Nephron progenitor cell (in vitro differentiated cells): Measurements from ENCODE around the gene NRBF2.
A peak's percentile ranks its signal among the peaks of the same experiment; 100 is the strongest.

Experiments used
- DNase-seq: peaks from one replicate; pipeline ENCODE4 v3.0.0; 2021
- H3K27ac Mint-ChIP-seq: 2 replicates; pipeline ENCODE4 v1.8.0; 2021; ENCODE audit warnings: mild to moderate bottlenecking, moderate library complexity, mixed read lengths
- H3K27me3 Mint-ChIP-seq: 2 replicates; pipeline ENCODE4 v1.8.0; 2021; ENCODE audit warnings: mild to moderate bottlenecking, low read depth, mixed read lengths; ENCODE audit not compliant: poor library complexity
- H3K36me3 Mint-ChIP-seq: 2 replicates; pipeline ENCODE4 v1.8.0; 2021; ENCODE audit warnings: low read depth, mixed read lengths
- H3K4me1 Mint-ChIP-seq: 2 replicates; pipeline ENCODE4 v1.8.0; 2021; ENCODE audit warnings: mixed read lengths
- H3K4me3 Mint-ChIP-seq: 2 replicates; pipeline ENCODE4 v1.8.0; 2021; ENCODE audit warnings: mild to moderate bottlenecking, moderate library complexity, mixed read lengths
- H3K9me3 Mint-ChIP-seq: 2 replicates; pipeline ENCODE4 v1.8.0; 2021; ENCODE audit warnings: mild to moderate bottlenecking, moderate library complexity, mixed read lengths
- TF ChIP-seq, protein P1 (sequence below): fragments of 200-600 bp; sonication (generic); IDR thresholded peaks from 2 replicates; pipeline ENCODE4 v1.5.0; 2021; ENCODE audit warnings: antibody characterized with exemption

The NRBF2 gene

DNA sequence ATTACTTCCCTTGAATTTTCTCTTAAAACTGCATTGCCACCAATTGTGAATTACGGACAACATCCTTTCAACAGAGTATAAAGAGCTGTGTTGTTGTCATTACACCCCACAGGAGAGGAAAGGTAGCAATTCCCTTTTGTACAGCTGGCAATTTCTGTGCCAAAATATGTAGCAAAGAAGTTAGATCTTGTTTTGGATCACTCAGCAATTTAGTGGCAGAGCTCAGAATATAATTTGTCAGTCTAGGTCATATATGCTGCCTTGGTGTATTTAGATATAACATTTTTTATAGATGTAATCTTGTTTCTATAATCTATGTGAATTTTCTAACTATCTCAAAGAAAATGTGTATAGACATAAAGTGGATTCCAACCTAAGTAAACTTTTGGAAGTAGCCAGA, 38.8 kb downstream of the NRBF2 start:
- DNase-seq, result no peak
- Mint-ChIP-seq H3K36me3 (peaks cover 72% of the 10 kb centered on the region), H3K4me1 (no peaks in the 10 kb centered on the region), H3K4me3 (no peak overlapping the region), H3K27ac (no peak overlapping the region), H3K27me3 (no peaks in the 10 kb centered on the region), H3K9me3 (no peaks in the 10 kb centered on the region)
- TF ChIP-seq, protein P1, sequence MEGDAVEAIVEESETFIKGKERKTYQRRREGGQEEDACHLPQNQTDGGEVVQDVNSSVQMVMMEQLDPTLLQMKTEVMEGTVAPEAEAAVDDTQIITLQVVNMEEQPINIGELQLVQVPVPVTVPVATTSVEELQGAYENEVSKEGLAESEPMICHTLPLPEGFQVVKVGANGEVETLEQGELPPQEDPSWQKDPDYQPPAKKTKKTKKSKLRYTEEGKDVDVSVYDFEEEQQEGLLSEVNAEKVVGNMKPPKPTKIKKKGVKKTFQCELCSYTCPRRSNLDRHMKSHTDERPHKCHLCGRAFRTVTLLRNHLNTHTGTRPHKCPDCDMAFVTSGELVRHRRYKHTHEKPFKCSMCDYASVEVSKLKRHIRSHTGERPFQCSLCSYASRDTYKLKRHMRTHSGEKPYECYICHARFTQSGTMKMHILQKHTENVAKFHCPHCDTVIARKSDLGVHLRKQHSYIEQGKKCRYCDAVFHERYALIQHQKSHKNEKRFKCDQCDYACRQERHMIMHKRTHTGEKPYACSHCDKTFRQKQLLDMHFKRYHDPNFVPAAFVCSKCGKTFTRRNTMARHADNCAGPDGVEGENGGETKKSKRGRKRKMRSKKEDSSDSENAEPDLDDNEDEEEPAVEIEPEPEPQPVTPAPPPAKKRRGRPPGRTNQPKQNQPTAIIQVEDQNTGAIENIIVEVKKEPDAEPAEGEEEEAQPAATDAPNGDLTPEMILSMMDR, result no peak

DNA sequence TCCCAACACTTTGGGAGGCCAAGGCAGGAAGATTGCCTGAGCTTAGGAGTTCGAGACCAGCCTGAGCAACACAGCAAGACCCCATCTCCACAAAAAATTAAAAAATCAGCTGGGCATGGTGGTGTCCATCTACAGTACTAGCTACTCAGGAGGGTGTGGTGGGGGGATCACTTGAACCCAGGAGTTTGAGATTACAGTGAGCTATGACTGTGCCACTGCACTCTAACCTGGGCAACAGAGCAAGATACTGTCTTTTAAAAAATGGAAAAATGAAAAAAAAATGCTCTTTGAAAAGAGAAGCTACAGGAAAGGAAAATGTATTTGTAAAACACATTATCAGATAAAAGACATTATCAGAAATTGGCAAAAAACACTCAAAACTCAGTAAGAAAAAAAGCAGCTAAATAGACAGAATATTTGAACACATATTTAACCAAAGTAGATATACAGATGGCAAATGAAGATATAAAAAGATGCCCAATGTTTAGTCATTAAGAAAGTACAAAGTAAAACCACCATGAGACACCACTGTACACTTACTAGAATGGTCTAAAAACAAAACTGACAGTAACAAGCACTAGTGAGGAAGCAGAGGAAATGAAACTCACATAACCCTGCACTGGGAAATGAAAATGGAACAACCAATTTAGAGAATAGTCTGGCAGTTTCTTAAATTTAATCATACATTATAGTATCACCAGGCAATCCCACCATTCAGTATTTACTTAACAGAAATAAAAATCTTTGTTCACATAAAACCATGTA, 40.5 kb downstream of the NRBF2 start:
- no peak for DNase-seq
- TF ChIP-seq, protein P1, result no peak
- Mint-ChIP-seq H3K9me3 (no peaks in the 10 kb centered on the region), H3K27me3 (no peaks in the 10 kb centered on the region), H3K4me3 (no peak overlapping the region), H3K4me1 (no peaks in the 10 kb centered on the region), H3K36me3 (peaks cover 79% of the 10 kb centered on the region), H3K27ac (no peak overlapping the region)

DNA sequence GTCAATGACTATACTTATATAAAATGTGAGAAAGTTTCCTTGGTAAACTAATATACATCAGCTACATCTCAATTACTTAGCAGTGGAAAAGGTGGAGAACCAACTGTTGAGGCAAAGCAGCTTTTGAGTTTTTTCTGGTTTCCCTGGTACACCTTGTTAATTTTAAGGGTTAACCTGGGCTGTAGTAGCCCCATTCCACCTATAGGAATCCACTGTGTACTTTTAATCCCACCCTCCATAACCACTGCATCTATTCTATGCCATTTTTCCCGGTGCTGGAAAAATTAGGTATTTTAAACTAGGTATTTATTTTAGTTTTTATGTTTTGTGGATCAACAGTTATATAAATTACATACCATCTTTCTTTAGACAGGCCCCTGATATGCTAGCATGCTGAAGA, 42.4 kb downstream of the NRBF2 start:
- Mint-ChIP-seq H3K27ac (no peak overlapping the region), H3K9me3 (no peaks in the 10 kb centered on the region), H3K4me3 (no peak overlapping the region), H3K4me1 (no peaks in the 10 kb centered on the region), H3K36me3 (peaks cover 78% of the 10 kb centered on the region), H3K27me3 (no peaks in the 10 kb centered on the region)
- DNase-seq, result no peak
- TF ChIP-seq, protein P1, result no peak

DNA sequence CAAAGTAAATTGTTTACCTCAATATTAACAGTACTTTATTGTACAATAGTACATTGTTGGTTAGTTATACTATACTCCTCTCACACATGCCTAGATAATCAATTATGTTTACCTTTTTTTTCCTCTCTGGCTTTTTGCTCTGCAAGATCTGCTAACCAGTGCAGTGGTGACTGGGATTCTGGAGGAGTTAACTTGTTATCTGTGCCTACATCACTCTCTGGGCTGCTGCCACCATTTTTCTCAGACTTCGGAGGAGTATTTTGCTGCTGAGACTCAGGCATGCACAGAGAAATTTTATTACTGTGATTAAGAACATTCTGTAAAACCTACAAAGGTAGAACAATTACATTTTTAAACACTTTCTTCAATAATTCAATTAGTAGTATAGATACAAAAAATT, 59.7 kb downstream of the NRBF2 start:
- H3K9me3 Mint-ChIP-seq, result no peaks in the 10 kb centered on the region
- no peak for DNase-seq
- no peaks in the 10 kb centered on the region for H3K4me1 Mint-ChIP-seq
- TF ChIP-seq, protein P1, result no peak
- H3K27ac Mint-ChIP-seq, result peak overlapping the region; percentile 69
- H3K27me3 Mint-ChIP-seq, result no peaks in the 10 kb centered on the region
- no peak overlapping the region for H3K4me3 Mint-ChIP-seq
- peaks cover 89% of the 10 kb centered on the region for H3K36me3 Mint-ChIP-seq

DNA sequence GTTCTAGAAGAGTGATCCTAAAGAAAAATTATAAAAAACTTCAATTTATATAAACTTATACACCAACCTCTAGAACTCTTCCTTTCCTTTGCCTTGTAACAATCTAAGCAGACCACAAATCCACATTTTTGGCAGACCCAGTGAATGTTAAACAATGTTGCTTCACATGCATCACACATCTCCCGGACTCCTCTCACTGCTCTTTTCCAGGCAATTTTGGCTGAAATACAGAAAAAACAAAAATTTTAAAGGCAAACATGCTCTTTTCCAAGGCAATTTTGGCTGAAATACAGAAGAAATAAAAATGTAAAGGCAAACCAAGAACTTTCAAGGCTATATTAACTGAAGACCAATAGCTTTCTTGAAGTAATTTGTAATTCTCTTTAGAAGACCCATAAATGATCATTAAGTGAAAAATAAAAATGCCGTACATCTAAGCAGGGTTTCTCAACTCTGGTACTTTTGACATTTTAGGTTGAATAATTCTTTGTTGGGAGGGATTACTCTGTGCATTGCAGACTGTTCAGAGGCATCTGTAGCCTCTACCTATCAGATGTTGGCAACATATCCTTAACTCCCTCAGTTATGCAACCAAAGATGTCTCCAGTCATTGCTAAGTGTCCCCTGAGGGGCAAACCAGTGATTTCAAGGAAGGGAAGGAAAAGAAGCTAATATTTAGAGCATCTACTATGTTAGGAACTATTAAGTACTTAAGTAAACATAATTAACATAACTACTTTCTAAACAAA, 64.4 kb downstream of the NRBF2 start:
- Mint-ChIP-seq H3K27ac (no peak overlapping the region), H3K4me1 (no peaks in the 10 kb centered on the region), H3K27me3 (no peaks in the 10 kb centered on the region), H3K9me3 (no peaks in the 10 kb centered on the region), H3K36me3 (peaks cover 67% of the 10 kb centered on the region), H3K4me3 (no peak overlapping the region)
- DNase-seq, result no peak
- TF ChIP-seq, protein P1, result no peak

DNA sequence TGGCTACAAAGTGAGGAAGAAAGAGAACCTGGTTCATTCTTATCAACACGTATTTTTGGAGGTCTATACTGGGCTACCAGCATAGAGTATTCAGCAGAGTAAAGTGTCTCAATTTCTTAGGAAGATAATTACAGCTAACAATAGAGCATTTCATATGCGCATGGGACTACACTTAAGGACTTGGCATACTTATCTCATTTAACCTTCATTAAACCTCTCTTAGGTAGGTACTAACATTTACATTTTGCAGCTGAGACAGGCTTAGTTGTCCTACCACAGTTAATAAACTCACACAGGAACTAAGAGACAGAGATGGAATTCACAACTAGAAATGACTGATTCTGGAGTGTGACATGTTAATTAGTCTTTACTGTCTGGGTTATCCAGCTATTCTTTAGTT, 66.6 kb downstream of the NRBF2 start:
- Mint-ChIP-seq H3K9me3 (no peaks in the 10 kb centered on the region), H3K4me3 (no peak overlapping the region), H3K27me3 (no peaks in the 10 kb centered on the region), H3K36me3 (peaks cover 49% of the 10 kb centered on the region), H3K27ac (peak overlapping the region; percentile 27), H3K4me1 (no peaks in the 10 kb centered on the region)
- DNase-seq, result no peak
- TF ChIP-seq, protein P1, result no peak
